ENCODE measurements around the gene GHRL. TPM values are rescaled to one million over a fixed set of nuclear protein-coding genes. Genes with fewer than 3 reads are reported as not detected.

The GHRL gene
- total RNA-seq, 2 experiments from 2014 or later, result 0.32 to 0.42 TPM

DNA sequence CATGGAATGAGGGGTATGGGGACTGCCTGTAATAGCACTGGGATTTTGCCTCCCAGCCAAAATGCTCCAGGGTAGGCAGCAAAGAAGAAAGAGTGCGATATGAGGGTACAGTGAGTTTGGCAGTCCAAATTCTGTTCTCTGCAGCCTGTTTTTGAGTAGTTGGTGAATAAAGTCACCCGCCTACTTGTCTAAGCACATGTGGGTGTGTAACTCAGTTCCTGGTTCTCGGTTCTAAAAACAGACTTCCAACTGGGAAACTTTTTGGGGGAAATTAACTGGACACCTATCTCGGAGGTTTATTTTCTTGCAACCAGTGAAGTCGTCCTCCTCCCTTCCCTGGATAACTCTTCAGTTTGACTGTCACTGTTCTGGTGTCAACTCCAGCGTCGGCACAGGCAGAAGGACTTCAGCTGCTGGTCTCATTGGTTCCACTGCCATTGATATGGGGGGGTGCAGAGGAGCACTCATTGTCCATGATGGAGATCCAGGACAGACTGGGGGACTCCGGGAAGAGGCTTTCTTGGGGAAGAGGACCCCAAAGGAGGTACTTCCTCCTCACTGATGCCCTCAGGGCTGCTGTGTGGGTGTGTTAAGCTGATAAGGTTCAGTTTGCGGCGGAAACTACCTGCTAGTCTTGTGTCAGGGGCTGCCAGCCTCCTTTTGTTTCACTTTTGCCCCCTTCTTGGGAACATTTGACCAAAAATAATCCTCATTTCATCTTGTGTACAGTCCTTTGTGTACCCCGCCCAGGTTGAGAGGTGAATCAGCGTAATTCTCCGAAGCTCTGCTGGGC lies 13.2 kb downstream of the GHRL start:
- peaks cover 35% of the 10 kb centered on the region for H3K79me2 ChIP-seq (ENCODE audit: insufficient read depth, low read depth, low read length)
- H4K20me1 ChIP-seq (ENCODE audit: insufficient read depth, low read length), result no peaks in the 10 kb centered on the region; the same call in 1 of the 2 replicates
- H3K4me1 ChIP-seq (ENCODE audit: insufficient read depth, low read length, poor library complexity, severe bottlenecking), result peaks cover 5% of the 10 kb centered on the region
- H3K27ac ChIP-seq (ENCODE audit: low read depth, low read length, poor library complexity, severe bottlenecking), result no peak overlapping the region
- no peaks in the 10 kb centered on the region for H3K9me3 ChIP-seq (ENCODE audit: low read length)
- H3K4me2 ChIP-seq (ENCODE audit: low read length), result no peak overlapping the region
- ChIA-PET CTCF (ENCODE audit: unreplicated experiment) (no interaction called here), POLR2A (interaction anchor here (0.6 kb wide), 1 partner anchor 396 kb away, joined by 5 read pairs; no protein-coding TSS in a partner anchor)
- H3K4me3 ChIP-seq (ENCODE audit: low read depth, low read length, poor library complexity, severe bottlenecking), result no peak overlapping the region
- peaks cover 95% of the 10 kb centered on the region for H3K36me3 ChIP-seq (ENCODE audit: insufficient read depth, low read length)
- TF ChIP-seq, protein P1, sequence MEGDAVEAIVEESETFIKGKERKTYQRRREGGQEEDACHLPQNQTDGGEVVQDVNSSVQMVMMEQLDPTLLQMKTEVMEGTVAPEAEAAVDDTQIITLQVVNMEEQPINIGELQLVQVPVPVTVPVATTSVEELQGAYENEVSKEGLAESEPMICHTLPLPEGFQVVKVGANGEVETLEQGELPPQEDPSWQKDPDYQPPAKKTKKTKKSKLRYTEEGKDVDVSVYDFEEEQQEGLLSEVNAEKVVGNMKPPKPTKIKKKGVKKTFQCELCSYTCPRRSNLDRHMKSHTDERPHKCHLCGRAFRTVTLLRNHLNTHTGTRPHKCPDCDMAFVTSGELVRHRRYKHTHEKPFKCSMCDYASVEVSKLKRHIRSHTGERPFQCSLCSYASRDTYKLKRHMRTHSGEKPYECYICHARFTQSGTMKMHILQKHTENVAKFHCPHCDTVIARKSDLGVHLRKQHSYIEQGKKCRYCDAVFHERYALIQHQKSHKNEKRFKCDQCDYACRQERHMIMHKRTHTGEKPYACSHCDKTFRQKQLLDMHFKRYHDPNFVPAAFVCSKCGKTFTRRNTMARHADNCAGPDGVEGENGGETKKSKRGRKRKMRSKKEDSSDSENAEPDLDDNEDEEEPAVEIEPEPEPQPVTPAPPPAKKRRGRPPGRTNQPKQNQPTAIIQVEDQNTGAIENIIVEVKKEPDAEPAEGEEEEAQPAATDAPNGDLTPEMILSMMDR (conservative IDR thresholded peaks at IDR 0.05; ENCODE audit: low read length), result no peak
- TF ChIP-seq EZH2phosphoT487 (IDR thresholded peaks at IDR 0.05; ENCODE audit: borderline replicate concordance, low read depth, low read length), result no peak
- BruUV-seq (replicated peaks), result TSS peak; percentile 28
- intact Hi-C loops (cut with micrococcal nuclease; ENCODE audit: unreplicated experiment), result no loop called here
- H2AFZ ChIP-seq (ENCODE audit: low read length), result no peak overlapping the region
- no peaks in the 10 kb centered on the region for H3K9me2 ChIP-seq (ENCODE audit: insufficient read depth, low read length)
- no peak for DNase-seq (ENCODE audit: low spot score)

DNA sequence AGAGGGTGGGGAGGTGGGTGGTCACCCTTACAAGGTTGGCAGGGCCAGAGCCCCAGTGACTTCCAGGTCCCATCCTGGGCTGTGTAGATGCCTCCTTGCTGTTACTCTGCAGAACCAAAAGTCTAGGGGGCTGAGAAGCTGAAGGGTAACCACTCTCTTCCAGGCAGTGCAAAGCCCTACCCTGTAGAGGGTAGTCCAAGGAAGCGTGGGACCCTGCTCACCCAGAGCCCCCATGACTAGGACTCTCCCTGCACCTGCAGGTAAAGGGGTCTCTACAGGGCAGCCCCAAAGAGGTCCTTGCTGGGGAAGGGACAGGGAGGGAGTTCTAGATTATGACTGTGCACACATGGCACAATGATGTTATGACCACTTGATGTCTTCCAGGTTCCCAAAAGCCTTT lies 14.2 kb downstream of the GHRL start:
- Histone ChIP-seq H3K79me2 (ENCODE audit: insufficient read depth, low read depth, low read length) (peaks cover 46% of the 10 kb centered on the region), H3K4me3 (ENCODE audit: low read depth, low read length, poor library complexity, severe bottlenecking) (no peak overlapping the region), H3K36me3 (ENCODE audit: insufficient read depth, low read length) (peaks cover 98% of the 10 kb centered on the region), H3K9me2 (ENCODE audit: insufficient read depth, low read length) (no peaks in the 10 kb centered on the region), H3K9me3 (ENCODE audit: low read length) (no peaks in the 10 kb centered on the region), H3K4me2 (ENCODE audit: low read length) (no peak overlapping the region), H4K20me1 (ENCODE audit: insufficient read depth, low read length) (peaks cover 8% of the 10 kb centered on the region), H3K27ac (ENCODE audit: low read depth, low read length, poor library complexity, severe bottlenecking) (no peak overlapping the region), H2AFZ (ENCODE audit: low read length) (no peak overlapping the region), H3K4me1 (ENCODE audit: insufficient read depth, low read length, poor library complexity, severe bottlenecking) (peaks cover 15% of the 10 kb centered on the region)
- intact Hi-C loops (cut with micrococcal nuclease; ENCODE audit: unreplicated experiment), result no loop called here
- TF ChIP-seq, protein P1 (conservative IDR thresholded peaks at IDR 0.05; ENCODE audit: low read length), result no peak
- CTCF ChIA-PET (ENCODE audit: unreplicated experiment), result no interaction called here
- POLR2A ChIA-PET, result no interaction called here
- no TSS peak for BruUV-seq (replicated peaks)
- no peak for DNase-seq (ENCODE audit: low spot score)

DNA sequence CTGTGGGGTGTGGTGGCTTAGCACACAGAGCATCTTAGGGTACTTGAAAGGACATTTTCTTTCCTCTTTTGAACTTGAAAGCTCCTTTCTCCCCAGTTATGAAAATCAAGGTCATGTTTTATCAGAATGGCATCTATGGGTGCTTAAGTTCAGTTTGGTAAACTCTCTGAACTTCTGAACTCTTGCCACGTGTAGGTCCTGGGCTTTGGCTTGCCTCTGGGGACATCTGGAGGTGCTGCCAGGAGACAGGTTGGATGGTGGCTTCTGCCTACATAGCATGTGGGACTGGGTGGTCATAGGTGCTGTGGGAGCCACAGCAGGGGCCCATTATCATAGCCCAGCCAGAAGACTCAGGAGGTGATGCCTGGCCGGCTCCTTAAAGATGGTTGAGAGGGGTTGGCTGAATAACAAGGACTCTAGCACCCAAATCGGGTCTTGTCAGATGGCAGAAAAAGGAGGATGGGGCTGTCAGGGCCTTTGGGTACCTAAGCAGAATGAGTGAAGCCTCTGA lies 15.6 kb downstream of the GHRL start:
- Histone ChIP-seq H3K9me2 (ENCODE audit: insufficient read depth, low read length) (no peaks in the 10 kb centered on the region), H2AFZ (ENCODE audit: low read length) (no peak overlapping the region), H3K4me1 (ENCODE audit: insufficient read depth, low read length, poor library complexity, severe bottlenecking) (peaks cover 23% of the 10 kb centered on the region), H3K27ac (ENCODE audit: low read depth, low read length, poor library complexity, severe bottlenecking) (no peak overlapping the region), H3K4me2 (ENCODE audit: low read length) (no peak overlapping the region), H3K9me3 (ENCODE audit: low read length) (no peaks in the 10 kb centered on the region), H3K79me2 (ENCODE audit: insufficient read depth, low read depth, low read length) (peaks cover 59% of the 10 kb centered on the region), H3K36me3 (ENCODE audit: insufficient read depth, low read length) (peaks cover 98% of the 10 kb centered on the region), H3K4me3 (ENCODE audit: low read depth, low read length, poor library complexity, severe bottlenecking) (no peak overlapping the region), H4K20me1 (ENCODE audit: insufficient read depth, low read length) (peaks cover 16% of the 10 kb centered on the region)
- DNase-seq (ENCODE audit: low spot score), result no peak
- TF ChIP-seq, protein P1 (conservative IDR thresholded peaks at IDR 0.05; ENCODE audit: low read length), result no peak
- TF ChIP-seq EZH2phosphoT487 (IDR thresholded peaks at IDR 0.05; ENCODE audit: borderline replicate concordance, low read depth, low read length), result no peak
- POLR2A ChIA-PET, result no interaction called here
- BruUV-seq (replicated peaks), result no TSS peak
- CTCF ChIA-PET (ENCODE audit: unreplicated experiment), result no interaction called here
- intact Hi-C loops (cut with micrococcal nuclease; ENCODE audit: unreplicated experiment), result no loop called here
